Vagina (tissue), 2 donors: ENCODE results near the gene TEX2.

Experiments
- POLR2A ChIP-seq, 2 donors: fragments of 450-650 bp; IDR thresholded peaks; one replicate each; pipeline ENCODE4 v1.6.1; 2017; ENCODE audit warnings: antibody characterized with exemption in 2 of 2, mild to moderate bottlenecking in 2 of 2, moderate library complexity in 2 of 2
- TF ChIP-seq, protein P1 (sequence below), 3 experiments: fragments of 450-650 bp in 2 of 3; fragments of 200-600 bp in 1 of 3; sonication (generic) in 1 of 3; IDR thresholded peaks; one replicate each; pipeline ENCODE4 v1.5.1; 2017 to 2019; ENCODE audit warnings: antibody characterized with exemption in 3 of 3, mild to moderate bottlenecking in 2 of 3, moderate library complexity in 2 of 3

DNA sequence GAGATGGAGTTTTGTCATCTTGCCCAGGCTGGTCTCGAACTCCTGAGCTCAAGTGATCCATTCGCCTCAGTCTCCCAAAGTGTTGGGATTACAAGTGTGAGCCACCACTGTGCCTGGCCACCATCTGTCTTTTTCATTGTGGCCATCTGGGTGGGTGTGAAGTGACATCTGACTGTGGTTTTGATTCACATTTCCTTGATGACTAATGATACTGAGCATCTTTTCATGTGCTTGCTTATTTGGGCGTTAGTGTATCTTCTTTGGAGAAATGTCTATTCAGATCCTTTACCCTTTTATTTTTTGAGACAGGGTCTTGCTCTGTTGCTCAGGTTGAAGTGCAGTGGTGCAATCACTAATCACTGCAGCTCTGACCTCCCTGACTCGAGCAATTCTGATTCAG lies 79.2 kb downstream of the TEX2 start:
- no peak for TF ChIP-seq POLR2A (IDR thresholded peaks at IDR 0.05)
- TF ChIP-seq, protein P1, sequence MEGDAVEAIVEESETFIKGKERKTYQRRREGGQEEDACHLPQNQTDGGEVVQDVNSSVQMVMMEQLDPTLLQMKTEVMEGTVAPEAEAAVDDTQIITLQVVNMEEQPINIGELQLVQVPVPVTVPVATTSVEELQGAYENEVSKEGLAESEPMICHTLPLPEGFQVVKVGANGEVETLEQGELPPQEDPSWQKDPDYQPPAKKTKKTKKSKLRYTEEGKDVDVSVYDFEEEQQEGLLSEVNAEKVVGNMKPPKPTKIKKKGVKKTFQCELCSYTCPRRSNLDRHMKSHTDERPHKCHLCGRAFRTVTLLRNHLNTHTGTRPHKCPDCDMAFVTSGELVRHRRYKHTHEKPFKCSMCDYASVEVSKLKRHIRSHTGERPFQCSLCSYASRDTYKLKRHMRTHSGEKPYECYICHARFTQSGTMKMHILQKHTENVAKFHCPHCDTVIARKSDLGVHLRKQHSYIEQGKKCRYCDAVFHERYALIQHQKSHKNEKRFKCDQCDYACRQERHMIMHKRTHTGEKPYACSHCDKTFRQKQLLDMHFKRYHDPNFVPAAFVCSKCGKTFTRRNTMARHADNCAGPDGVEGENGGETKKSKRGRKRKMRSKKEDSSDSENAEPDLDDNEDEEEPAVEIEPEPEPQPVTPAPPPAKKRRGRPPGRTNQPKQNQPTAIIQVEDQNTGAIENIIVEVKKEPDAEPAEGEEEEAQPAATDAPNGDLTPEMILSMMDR (IDR thresholded peaks at IDR 0.05): no peak
